Dedifferentiated amniotic fluid mesenchymal stem cell (primary cell): Measurements from ENCODE around the gene RNF208.
"Not testable (repeated sequence)": the region's sequence is repeated elsewhere in the genome, so short reads cannot be mapped to it uniquely, and the experiment has no call there.

Experiments
- DNase-seq: peaks from one replicate; pipeline ENCODE4 v3.0.0-alpha.2; 2016; ENCODE audit errors: extremely low spot score

Gene RNF208

GRCh38 chr9:137222190-137223077 is at the start of gene RNF208:
TSS of gene RNF208 (minus strand) at chr9:137222240. CDS start at chr9:137221212, 1,028 bp downstream.
- no peak for DNase-seq

- DNase-seq = no peak
Measured at GRCh38 chr9:137271696-137272076, 49.6 kb upstream of the RNF208 start.

DNA sequence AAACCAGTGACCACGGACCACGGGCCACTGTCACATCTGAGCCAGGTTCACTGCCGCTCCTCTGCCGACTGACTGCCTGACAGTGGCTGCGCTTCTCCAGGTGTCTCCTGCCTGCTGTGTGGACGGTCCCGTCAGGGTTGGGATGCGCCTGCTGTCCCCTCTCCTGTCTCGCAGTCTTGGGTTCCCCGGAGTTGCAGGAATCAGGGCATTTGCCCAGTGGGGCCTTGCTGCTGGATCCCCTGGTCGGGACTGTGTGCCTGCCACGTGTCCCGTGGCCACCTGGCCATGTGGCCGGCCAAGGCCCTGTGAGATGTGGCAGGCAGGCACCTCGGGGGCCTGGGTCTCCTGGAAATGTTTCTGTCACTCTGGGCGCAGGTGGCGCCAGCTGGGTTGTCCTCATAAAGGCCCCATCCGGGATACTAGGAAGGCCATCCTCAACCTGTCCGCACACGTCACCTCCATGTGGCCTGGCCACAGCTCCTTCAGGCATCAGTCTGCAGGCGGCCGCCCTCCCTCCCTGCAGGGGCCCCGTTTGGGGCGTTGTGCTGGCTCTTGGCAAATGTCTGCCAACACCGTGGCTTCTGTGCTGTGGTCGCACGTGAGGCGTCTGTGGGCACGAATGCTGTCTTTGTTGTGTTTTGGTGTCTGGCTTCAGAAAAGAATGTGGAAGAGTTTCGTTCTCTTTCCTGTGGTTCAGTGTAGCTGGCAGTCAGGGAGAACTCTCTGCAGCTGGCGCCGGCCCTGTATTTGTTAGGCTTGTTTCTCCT is 49.1 kb upstream of the RNF208 start:
- no peak for DNase-seq

- no peak for DNase-seq
Measured at GRCh38 chr9:137269231-137269772, 47.3 kb upstream of the RNF208 start.

DNA sequence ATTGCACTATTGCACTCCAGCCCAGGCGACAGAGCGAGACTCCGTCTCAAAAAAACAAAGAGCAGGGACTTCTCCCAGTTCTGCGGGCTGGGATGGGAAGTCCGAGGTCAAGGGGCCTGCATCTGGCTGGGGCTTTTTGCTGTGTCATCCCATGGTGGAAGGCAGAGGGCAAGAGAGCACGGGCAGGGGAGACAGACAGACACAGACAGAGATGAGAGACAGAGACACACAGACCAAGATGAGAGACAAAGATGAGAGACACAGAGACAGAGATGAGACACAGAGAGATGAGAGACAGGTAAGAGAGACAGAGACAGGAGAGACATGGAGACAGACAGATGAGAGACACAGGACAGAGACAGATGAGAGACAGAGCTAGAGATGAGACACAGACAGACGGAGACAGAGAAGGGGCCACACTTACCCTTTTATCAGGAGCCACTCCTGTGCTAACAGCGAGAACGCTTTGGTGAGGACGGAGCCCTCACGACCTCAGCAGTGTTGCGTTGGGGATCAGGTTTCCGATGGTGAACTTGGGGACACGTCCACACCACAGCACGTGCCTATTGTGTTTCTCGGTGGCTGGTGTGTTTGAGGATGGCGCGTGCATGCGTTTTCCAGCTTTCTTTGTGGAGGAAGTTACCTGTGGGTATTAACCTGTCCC is 46.6 kb upstream of the RNF208 start:
- no peak for DNase-seq

GRCh38 chr9:137267933-137268355 is 45.9 kb upstream of the RNF208 start:
- DNase-seq = no peak

GRCh38 chr9:137266585-137267453 is 44.8 kb upstream of the RNF208 start:
- DNase-seq = no peak

- DNase-seq = no peak
Measured at GRCh38 chr9:137266162-137266527, 44.1 kb upstream of the RNF208 start.

DNA sequence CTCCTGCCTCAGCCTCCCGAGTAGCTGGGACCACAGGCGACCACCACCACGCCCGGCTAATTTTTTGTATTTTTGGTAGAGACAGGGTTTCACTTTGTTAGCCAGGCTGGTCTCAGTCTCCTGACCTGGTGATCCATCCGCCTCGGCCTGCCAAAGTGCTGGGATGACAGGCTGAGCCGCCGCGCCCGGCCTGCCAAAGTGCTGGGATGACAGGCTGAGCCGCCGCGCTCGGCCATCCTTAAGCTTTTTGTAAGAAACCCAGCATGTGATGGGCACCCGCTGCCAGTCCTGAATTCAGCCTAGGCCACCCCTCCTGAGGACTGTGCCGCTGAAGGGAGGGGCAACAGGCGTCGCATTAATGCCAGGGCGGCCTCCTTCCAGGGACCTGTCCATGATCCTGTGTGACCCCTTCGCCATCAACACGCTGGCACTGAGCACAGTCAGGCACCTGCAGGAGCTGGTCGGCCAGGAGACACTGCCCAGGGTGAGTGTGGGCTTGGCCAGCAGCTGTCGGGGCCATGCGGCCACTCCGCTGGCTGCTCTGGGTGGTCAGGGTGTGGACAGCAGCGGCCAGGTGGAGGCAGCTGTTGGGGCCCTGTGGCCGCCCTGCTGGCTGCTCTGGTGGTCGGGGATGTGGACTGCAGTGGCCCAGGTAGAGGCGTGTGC is 43.6 kb upstream of the RNF208 start:
- no peak for DNase-seq

GRCh38 chr9:137264067-137264466 is 42.0 kb upstream of the RNF208 start:
- no peak for DNase-seq

GRCh38 chr9:137263506-137263905 is 41.5 kb upstream of the RNF208 start:
- DNase-seq = no peak

DNA sequence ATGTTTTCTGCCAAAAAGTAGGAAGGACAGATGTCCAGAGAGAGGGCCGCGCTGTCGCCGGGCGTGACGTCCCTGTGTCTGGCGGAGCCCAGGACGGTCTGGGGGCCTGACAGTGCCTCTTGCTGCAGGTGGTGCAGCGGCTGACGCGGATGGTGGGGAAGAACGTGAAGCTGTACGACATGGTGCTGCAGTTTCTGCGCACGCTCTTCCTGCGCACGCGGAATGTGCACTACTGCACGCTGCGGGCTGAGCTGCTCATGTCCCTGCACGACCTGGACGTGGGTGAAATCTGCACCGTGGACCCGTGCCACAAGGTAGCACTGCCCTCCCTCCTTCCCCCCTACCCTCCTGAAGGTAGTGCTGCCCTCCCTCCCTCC is 40.9 kb upstream of the RNF208 start:
- no peak for DNase-seq

- not testable (repeated sequence) for DNase-seq
Measured at GRCh38 chr9:137262173-137262908, 40.3 kb upstream of the RNF208 start.

DNA sequence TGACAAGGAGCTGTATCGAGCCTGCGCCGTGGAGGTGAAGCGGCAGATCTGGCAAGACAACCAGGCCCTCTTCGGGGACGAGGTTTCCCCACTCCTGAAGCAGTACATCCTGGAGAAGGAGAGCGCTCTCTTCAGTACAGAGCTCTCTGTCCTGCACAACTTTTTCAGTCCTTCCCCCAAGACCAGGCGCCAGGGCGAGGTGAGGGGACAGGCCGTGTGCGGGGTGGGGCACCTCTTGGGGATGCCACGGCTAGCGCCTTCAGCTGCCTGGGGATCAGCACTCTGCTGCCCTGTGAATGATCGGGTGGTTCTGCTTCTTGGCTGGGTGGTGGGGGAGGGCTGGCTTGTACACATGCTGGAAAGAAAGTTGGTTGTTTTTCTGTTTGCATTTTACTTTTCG is 34.8 kb upstream of the RNF208 start:
- DNase-seq = no peak

DNA sequence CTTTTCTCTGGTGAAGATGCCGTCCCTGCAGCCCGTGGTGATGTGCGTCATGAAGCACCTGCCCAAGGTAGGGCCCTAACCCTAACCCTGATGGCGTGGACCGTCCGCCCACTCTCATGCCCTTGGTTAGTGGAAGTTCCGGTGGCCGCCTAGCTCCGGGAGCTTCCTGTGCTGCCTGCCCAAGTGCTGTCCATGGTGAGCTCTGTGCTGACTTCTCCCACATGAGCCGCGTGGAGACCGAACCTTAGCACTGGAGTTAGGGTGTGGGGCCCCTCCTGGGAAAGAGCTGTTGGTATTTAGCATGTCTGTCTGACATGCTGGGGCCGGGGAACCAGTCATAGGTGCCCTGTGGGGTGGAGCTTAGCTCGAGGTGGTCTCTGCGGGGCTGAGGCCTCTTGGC is 34.3 kb upstream of the RNF208 start:
- DNase-seq = no peak

GRCh38 chr9:137255448-137256114 is 33.5 kb upstream of the RNF208 start:
- DNase-seq = no peak

DNA sequence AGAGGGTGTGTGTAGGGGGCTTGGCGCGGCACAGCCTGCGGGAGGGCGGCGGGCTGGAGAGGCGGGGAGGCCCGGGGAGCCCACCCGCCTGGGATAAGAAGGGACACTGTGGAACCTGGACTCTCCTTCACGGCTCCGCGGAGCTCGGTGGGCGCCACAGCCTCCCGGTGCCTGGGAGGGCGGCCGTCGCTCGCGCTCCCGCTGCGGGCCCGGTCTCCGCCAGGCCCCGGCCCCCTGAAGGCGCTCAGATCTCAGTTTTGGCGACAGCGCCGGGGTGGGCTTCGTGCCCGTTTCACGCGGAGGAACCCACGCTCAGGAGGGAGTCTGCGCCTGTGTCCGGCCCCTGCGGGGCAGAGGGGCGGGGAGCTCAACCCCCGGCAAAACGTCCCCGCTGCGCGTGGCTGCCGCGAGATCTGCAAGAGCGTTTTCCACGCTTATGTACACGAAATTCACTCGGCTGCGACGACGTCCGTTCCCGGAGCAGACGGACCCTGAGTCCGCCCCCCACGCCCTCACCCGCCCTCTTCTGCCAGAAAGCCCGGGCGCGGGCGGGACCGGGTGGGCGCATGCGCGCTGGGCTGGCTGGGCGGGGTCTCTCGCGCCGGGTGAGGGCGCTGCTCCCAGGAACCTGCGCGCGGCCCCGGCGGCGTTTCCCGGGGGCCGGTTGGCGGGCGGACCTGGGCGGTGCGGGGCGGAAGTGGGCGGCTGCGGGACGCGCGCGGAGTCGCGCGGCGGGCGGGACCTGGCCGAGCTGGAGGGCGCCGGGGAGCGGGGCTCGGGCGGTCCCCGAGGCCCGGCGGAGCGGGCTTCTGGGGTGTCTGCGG is 32.8 kb upstream of the RNF208 start, which contains the start of gene NELFB:
Gene NELFB (plus strand): TSS at position 704 of the 824 bp plus-strand sequence.
- peak; percentile 69 for DNase-seq
